H9 (cell line): ENCODE measurements around the gene RPL27A. TPM values are rescaled to one million over a fixed set of nuclear protein-coding genes. Genes with fewer than 3 reads are reported as not detected.

Experiments used
- DNase-seq: peaks from one replicate; pipeline ENCODE4 v3.0.0-alpha.2; 2017
- H2AFZ ChIP-seq: one replicate; pipeline ENCODE4 v1.6.1; 2013; ENCODE audit warnings: mild to moderate bottlenecking, low read length, control low read depth, moderate library complexity
- H2AK5ac ChIP-seq: 2 replicates; pipeline ENCODE4 v1.6.1; 2013; ENCODE audit warnings: low read length, control low read depth, mixed read lengths; ENCODE audit not compliant: insufficient read length
- H2BK120ac ChIP-seq: one replicate; pipeline ENCODE4 v1.6.1; 2013; ENCODE audit warnings: low read depth, mild to moderate bottlenecking, low read length, control low read depth, inconsistent platforms; ENCODE audit not compliant: poor library complexity, severe bottlenecking
- H2BK12ac ChIP-seq: 2 replicates; pipeline ENCODE4 v1.6.1; 2013; ENCODE audit warnings: low read length, control low read depth, mixed read lengths, low read depth; ENCODE audit not compliant: insufficient read length
- H2BK15ac ChIP-seq: 2 replicates; pipeline ENCODE4 v1.6.1; 2013; ENCODE audit warnings: low read depth, low read length, control low read depth
- H2BK20ac ChIP-seq: one replicate; pipeline ENCODE4 v1.6.1; 2013; ENCODE audit warnings: low read depth, mild to moderate bottlenecking, low read length, control low read depth, inconsistent platforms; ENCODE audit not compliant: poor library complexity, severe bottlenecking
- H2BK5ac ChIP-seq: 2 replicates; pipeline ENCODE4 v1.6.1; 2013; ENCODE audit warnings: low read length, control low read depth, mixed read lengths; ENCODE audit not compliant: insufficient read length
- H3K14ac ChIP-seq: 2 replicates; pipeline ENCODE4 v1.6.1; 2013; ENCODE audit warnings: low read length, control low read depth; ENCODE audit not compliant: insufficient read depth
- H3K18ac ChIP-seq: 2 replicates; pipeline ENCODE4 v1.6.1; 2013; ENCODE audit warnings: low read depth, mild to moderate bottlenecking, mixed read lengths, low read length, control low read depth; ENCODE audit not compliant: insufficient read length
- H3K23ac ChIP-seq: 2 replicates; pipeline ENCODE4 v1.6.1; 2013; ENCODE audit warnings: low read length, control low read depth, mixed read lengths, low read depth; ENCODE audit not compliant: insufficient read length
- H3K23me2 ChIP-seq: 2 replicates; pipeline ENCODE4 v1.6.1; 2013; ENCODE audit warnings: low read depth, mild to moderate bottlenecking, mixed read lengths, low read length, control low read depth; ENCODE audit not compliant: insufficient read length, poor library complexity, severe bottlenecking
- H3K27ac ChIP-seq: 2 replicates; pipeline ENCODE4 v1.5.1; 2013; ENCODE audit warnings: low read length, control low read depth, mixed read lengths, low read depth; ENCODE audit not compliant: insufficient read length
- H3K27me3 ChIP-seq: 2 replicates; pipeline ENCODE4 v1.6.1; 2013; ENCODE audit warnings: low read length, control low read depth, inconsistent platforms; ENCODE audit not compliant: insufficient read depth
- H3K4ac ChIP-seq: 2 replicates; pipeline ENCODE4 v1.6.1; 2013; ENCODE audit warnings: low read depth, mild to moderate bottlenecking, control low read depth, inconsistent platforms, low read length, moderate library complexity
- H3K4me1 ChIP-seq: 2 replicates; pipeline ENCODE4 v1.6.1; 2013; ENCODE audit warnings: low read length, control low read depth, inconsistent platforms; ENCODE audit not compliant: insufficient read depth
- H3K4me2 ChIP-seq: 2 replicates; pipeline ENCODE4 v1.6.1; 2013; ENCODE audit warnings: low read length, control low read depth, mixed read lengths; ENCODE audit not compliant: insufficient read length, insufficient read depth
- H3K56ac ChIP-seq: 2 replicates; pipeline ENCODE4 v1.6.1; 2013; ENCODE audit warnings: low read depth, mild to moderate bottlenecking, mixed read lengths, low read length, control low read depth; ENCODE audit not compliant: insufficient read length
- H3K79me1 ChIP-seq: 2 replicates; pipeline ENCODE4 v1.6.1; 2013; ENCODE audit warnings: low read depth, mild to moderate bottlenecking, moderate library complexity, low read length, control low read depth, inconsistent platforms; ENCODE audit not compliant: insufficient read depth, poor library complexity, severe bottlenecking
- H3K79me2 ChIP-seq: 2 replicates; pipeline ENCODE4 v1.6.1; 2013; ENCODE audit warnings: low read length, control low read depth, inconsistent platforms; ENCODE audit not compliant: insufficient read depth
- H3K9ac ChIP-seq: 2 replicates; pipeline ENCODE4 v1.6.1; 2013; ENCODE audit warnings: low read length, control low read depth, mixed read lengths; ENCODE audit not compliant: insufficient read length; ENCODE audit errors: extremely low read depth
- H3K9me3 ChIP-seq: one replicate; pipeline ENCODE4 v1.6.1; 2013; ENCODE audit warnings: low read depth, low read length, inconsistent platforms; ENCODE audit not compliant: control insufficient read depth
- H3T11ph ChIP-seq: one replicate; pipeline ENCODE4 v1.6.1; 2013; ENCODE audit warnings: mild to moderate bottlenecking, low read length, control low read depth, inconsistent platforms
- H4K20me1 ChIP-seq: one replicate; pipeline ENCODE4 v1.6.1; 2013; ENCODE audit not compliant: control insufficient read depth, insufficient read length, insufficient read depth
- H4K5ac ChIP-seq: 2 replicates; pipeline ENCODE4 v1.6.1; 2013; ENCODE audit warnings: low read depth, mild to moderate bottlenecking, mixed read lengths, low read length, control low read depth; ENCODE audit not compliant: insufficient read length
- H4K8ac ChIP-seq: replicated peaks from 2 replicates; pipeline ENCODE4 v1.6.1; 2013; ENCODE audit warnings: low read length, control low read depth, mixed read lengths, low read depth; ENCODE audit not compliant: insufficient read length
- H4K91ac ChIP-seq: 2 replicates; pipeline ENCODE4 v1.6.1; 2013; ENCODE audit warnings: low read depth, mild to moderate bottlenecking, moderate library complexity, mixed read lengths, low read length, control low read depth; ENCODE audit not compliant: insufficient read length
- H3K27ac Mint-ChIP-seq, 3 experiments: 2 replicates in 2 of 3; 3 replicates in 1 of 3; pipeline ENCODE4 v1.8.0; 2020 to 2021; ENCODE audit warnings: mixed read lengths in 3 of 3, mild to moderate bottlenecking in 1 of 3, moderate library complexity in 1 of 3
- H3K27me3 Mint-ChIP-seq: 2 replicates; pipeline ENCODE4 v1.8.0; 2021; ENCODE audit warnings: low read depth, mild to moderate bottlenecking, moderate library complexity, mixed read lengths
- H3K36me3 Mint-ChIP-seq, 3 experiments: 2 replicates in 2 of 3; 3 replicates in 1 of 3; pipeline ENCODE4 v1.8.0; 2020 to 2021; ENCODE audit warnings: low read depth in 3 of 3, mixed read lengths in 3 of 3; ENCODE audit not compliant: insufficient read depth in 1 of 3
- H3K4me1 Mint-ChIP-seq, 2 experiments: 2 replicates each; pipeline ENCODE4 v1.8.0; 2020; ENCODE audit warnings: mixed read lengths in 2 of 2
- H3K4me3 Mint-ChIP-seq, 2 experiments: 2 replicates in 1 of 2; 3 replicates in 1 of 2; pipeline ENCODE4 v1.8.0; 2020 to 2021; ENCODE audit warnings: mild to moderate bottlenecking in 2 of 2, mixed read lengths in 2 of 2, moderate library complexity in 1 of 2
- H3K9me3 Mint-ChIP-seq, 2 experiments: 2 replicates in 1 of 2; 3 replicates in 1 of 2; pipeline ENCODE4 v1.8.0; 2020; ENCODE audit warnings: mild to moderate bottlenecking in 2 of 2, mixed read lengths in 2 of 2, moderate library complexity in 1 of 2
- WGBS: extraction: QIAGEN DNeasy Blood & Tissue Kit; methylation state at CpG from one replicate; pipeline ENCODE4 v1.1.7; 2013; ENCODE audit warnings: missing lambda C conversion rate, low lambda C conversion rate, mixed read lengths; ENCODE audit not compliant: insufficient read length; ENCODE audit errors: extremely low coverage; 5-methylcytosine and 5-hydroxymethylcytosine counted together
- total RNA-seq: library from RNA; stranded (reverse); gene quantifications from 2 replicates; pipeline ENCODE4 v1.2.1, GENCODE V29; 2021
- TF ChIP-seq, protein P1 (sequence below): fragments of 200-600 bp; sonication (generic); conservative IDR thresholded peaks from 3 replicates; pipeline ENCODE4 v1.8.0; 2021; ENCODE audit warnings: antibody characterized with exemption, mild to moderate bottlenecking

The RPL27A gene
- total RNA-seq, 1 experiment from 2014 or later = 1,152 TPM

GRCh38 chr11:8723711-8724110, 41.1 kb downstream of the RPL27A start:
- no peak overlapping the region for H3K4me2 ChIP-seq
- WGBS = no CpG with 5 or more reads among the region's 7 CpGs
- no peak overlapping the region for H3K27ac ChIP-seq
- no peak overlapping the region for H3K18ac ChIP-seq
- Mint-ChIP-seq H3K9me3 (no peaks in the 10 kb centered on the region), H3K36me3 (peaks cover 0 to 3% (median 3%) of the 10 kb centered on the region in 3 experiments; a peak in 5 of 7 replicates), H3K27ac (peak overlapping the region; percentile 28 to 85 (median 59); a peak in 5 of 7 replicates), H3K4me3 (no peak overlapping the region), H3K4me1 (peaks cover 46 to 49% of the 10 kb centered on the region in 2 experiments), H3K27me3 (no peaks in the 10 kb centered on the region; the same call in none of the 2 replicates)
- no peak overlapping the region for H2AK5ac ChIP-seq
- H3K9me3 ChIP-seq = no peaks in the 10 kb centered on the region
- H2BK5ac ChIP-seq = no peak overlapping the region
- H3K14ac ChIP-seq = no peak overlapping the region
- H2BK15ac ChIP-seq = no peak overlapping the region
- no peak overlapping the region for H3K56ac ChIP-seq
- H4K91ac ChIP-seq = no peak overlapping the region
- H3K4ac ChIP-seq = no peak overlapping the region
- H4K5ac ChIP-seq = no peak overlapping the region
- TF ChIP-seq, protein P1, sequence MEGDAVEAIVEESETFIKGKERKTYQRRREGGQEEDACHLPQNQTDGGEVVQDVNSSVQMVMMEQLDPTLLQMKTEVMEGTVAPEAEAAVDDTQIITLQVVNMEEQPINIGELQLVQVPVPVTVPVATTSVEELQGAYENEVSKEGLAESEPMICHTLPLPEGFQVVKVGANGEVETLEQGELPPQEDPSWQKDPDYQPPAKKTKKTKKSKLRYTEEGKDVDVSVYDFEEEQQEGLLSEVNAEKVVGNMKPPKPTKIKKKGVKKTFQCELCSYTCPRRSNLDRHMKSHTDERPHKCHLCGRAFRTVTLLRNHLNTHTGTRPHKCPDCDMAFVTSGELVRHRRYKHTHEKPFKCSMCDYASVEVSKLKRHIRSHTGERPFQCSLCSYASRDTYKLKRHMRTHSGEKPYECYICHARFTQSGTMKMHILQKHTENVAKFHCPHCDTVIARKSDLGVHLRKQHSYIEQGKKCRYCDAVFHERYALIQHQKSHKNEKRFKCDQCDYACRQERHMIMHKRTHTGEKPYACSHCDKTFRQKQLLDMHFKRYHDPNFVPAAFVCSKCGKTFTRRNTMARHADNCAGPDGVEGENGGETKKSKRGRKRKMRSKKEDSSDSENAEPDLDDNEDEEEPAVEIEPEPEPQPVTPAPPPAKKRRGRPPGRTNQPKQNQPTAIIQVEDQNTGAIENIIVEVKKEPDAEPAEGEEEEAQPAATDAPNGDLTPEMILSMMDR = no peak
- H3K27me3 ChIP-seq = no peaks in the 10 kb centered on the region
- no peak overlapping the region for H3T11ph ChIP-seq
- H4K20me1 ChIP-seq = no peaks in the 10 kb centered on the region
- no peaks in the 10 kb centered on the region for H3K79me1 ChIP-seq
- no peak overlapping the region for H3K23ac ChIP-seq
- H2BK12ac ChIP-seq = no peak overlapping the region
- no peak overlapping the region for H2AFZ ChIP-seq
- no peaks in the 10 kb centered on the region; the same call in 1 of the 2 replicates for H3K4me1 ChIP-seq
- H3K23me2 ChIP-seq = no peaks in the 10 kb centered on the region
- DNase-seq = no peak
- no peak overlapping the region for H2BK20ac ChIP-seq
- no peak overlapping the region for H3K9ac ChIP-seq
- H4K8ac ChIP-seq = no peak overlapping the region
- H2BK120ac ChIP-seq = no peak overlapping the region
- H3K79me2 ChIP-seq = no peaks in the 10 kb centered on the region
